NT2/D1 (cell line): ENCODE measurements around the gene ERN1.

Source experiments
- SUZ12 ChIP-seq: IDR thresholded peaks from 2 replicates; pipeline ENCODE4 v1.6.1; 2011; ENCODE audit not compliant: insufficient read length, insufficient read depth; ENCODE audit errors: extremely low read depth
- ZNF274 ChIP-seq: IDR thresholded peaks from 2 replicates; pipeline ENCODE4 v1.6.1; 2011; ENCODE audit warnings: mild to moderate bottlenecking, low read depth, low read length

GRCh38 chr17:64016974-64017373 is 113.0 kb downstream of the ERN1 start:
- TF ChIP-seq SUZ12 = no peak
- TF ChIP-seq ZNF274 = no peak
